Measurements from ENCODE around the gene HGFAC.

DNA sequence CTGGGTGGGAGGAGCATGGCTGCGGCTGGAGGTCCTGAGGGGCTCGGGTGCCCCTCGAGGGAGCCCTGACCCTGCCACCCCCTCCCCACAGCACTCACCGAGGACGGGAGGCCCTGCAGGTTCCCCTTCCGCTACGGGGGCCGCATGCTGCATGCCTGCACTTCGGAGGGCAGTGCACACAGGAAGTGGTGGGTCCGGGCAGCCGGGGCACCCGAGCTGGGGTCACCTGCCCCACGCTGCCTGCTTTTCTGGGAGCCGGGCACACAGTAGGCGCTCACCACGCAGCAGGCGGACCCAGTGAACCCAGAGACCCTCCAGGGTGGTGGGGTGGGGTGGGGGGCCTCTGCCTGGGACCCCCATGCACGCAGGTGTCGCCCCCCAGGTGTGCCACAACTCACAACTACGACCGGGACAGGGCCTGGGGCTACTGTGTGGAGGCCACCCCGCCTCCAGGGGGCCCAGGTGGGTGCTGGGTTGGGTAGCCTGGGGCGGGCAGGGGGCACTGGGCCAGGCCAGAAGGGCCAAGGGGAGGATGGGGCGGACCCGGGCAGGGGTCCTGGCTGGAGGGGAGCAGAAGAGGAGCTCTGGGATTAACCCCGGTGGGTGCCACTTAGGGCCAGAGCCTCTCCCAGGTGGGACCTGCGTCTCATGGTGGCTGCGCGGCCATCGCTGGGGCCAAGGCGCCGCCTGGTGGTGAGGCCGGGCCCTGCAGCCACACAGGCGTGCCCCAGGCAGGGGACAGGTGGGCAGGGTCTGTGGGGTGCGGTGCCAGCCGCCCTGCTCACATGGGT lies 1.4 kb downstream of the HGFAC start:
- TF ChIP-seq EP300 (conservative IDR thresholded peaks at IDR 0.05; ENCODE audit: poor library complexity, severe bottlenecking) (no peak), EZH2 (IDR thresholded peaks at IDR 0.05; ENCODE audit: borderline replicate concordance, insufficient read depth, low read length, poor library complexity, severe bottlenecking) (no peak), RAD21 (conservative IDR thresholded peaks at IDR 0.05) (peak; percentile 78), POLR2AphosphoS5 (IDR thresholded peaks at IDR 0.05) (no peak)
- TF ChIP-seq, protein P1, sequence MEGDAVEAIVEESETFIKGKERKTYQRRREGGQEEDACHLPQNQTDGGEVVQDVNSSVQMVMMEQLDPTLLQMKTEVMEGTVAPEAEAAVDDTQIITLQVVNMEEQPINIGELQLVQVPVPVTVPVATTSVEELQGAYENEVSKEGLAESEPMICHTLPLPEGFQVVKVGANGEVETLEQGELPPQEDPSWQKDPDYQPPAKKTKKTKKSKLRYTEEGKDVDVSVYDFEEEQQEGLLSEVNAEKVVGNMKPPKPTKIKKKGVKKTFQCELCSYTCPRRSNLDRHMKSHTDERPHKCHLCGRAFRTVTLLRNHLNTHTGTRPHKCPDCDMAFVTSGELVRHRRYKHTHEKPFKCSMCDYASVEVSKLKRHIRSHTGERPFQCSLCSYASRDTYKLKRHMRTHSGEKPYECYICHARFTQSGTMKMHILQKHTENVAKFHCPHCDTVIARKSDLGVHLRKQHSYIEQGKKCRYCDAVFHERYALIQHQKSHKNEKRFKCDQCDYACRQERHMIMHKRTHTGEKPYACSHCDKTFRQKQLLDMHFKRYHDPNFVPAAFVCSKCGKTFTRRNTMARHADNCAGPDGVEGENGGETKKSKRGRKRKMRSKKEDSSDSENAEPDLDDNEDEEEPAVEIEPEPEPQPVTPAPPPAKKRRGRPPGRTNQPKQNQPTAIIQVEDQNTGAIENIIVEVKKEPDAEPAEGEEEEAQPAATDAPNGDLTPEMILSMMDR (IDR thresholded peaks at IDR 0.05; ENCODE audit: poor library complexity, severe bottlenecking): peak; percentile 76
- TF ChIP-seq, protein P2, sequence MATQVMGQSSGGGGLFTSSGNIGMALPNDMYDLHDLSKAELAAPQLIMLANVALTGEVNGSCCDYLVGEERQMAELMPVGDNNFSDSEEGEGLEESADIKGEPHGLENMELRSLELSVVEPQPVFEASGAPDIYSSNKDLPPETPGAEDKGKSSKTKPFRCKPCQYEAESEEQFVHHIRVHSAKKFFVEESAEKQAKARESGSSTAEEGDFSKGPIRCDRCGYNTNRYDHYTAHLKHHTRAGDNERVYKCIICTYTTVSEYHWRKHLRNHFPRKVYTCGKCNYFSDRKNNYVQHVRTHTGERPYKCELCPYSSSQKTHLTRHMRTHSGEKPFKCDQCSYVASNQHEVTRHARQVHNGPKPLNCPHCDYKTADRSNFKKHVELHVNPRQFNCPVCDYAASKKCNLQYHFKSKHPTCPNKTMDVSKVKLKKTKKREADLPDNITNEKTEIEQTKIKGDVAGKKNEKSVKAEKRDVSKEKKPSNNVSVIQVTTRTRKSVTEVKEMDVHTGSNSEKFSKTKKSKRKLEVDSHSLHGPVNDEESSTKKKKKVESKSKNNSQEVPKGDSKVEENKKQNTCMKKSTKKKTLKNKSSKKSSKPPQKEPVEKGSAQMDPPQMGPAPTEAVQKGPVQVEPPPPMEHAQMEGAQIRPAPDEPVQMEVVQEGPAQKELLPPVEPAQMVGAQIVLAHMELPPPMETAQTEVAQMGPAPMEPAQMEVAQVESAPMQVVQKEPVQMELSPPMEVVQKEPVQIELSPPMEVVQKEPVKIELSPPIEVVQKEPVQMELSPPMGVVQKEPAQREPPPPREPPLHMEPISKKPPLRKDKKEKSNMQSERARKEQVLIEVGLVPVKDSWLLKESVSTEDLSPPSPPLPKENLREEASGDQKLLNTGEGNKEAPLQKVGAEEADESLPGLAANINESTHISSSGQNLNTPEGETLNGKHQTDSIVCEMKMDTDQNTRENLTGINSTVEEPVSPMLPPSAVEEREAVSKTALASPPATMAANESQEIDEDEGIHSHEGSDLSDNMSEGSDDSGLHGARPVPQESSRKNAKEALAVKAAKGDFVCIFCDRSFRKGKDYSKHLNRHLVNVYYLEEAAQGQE (IDR thresholded peaks at IDR 0.05; ENCODE audit: borderline replicate concordance): no peak

All from neural cell (in vitro differentiated cells).